Measurements from ENCODE around the gene CTDSP2.
A peak's percentile ranks its signal among the peaks of the same experiment; 100 is the strongest.

Gene CTDSP2

GRCh38 chr12:57781801-57782200 is 64.7 kb downstream of the CTDSP2 start:
- no peak overlapping the region for H3K9ac ChIP-seq (ENCODE audit: low read length)
- H3K36me3 ChIP-seq (replicated peaks; ENCODE audit: low read depth, low read length) = peaks cover 20% of the 10 kb centered on the region
- H2AFZ ChIP-seq (ENCODE audit: low read depth, low read length) = no peak overlapping the region
- H3K27ac ChIP-seq (ENCODE audit: low read length) = no peak overlapping the region
- no peaks in the 10 kb centered on the region for H4K20me1 ChIP-seq (ENCODE audit: insufficient read depth, low read length)
- no peaks in the 10 kb centered on the region for H3K27me3 ChIP-seq (ENCODE audit: low read depth, low read length)
- H3K4me1 ChIP-seq (ENCODE audit: low read length) = peaks cover 13% of the 10 kb centered on the region
- H3K9me3 ChIP-seq (ENCODE audit: insufficient read depth, low read length) = no peaks in the 10 kb centered on the region
- no peak overlapping the region for H3K4me3 ChIP-seq (ENCODE audit: low read length)
- peaks cover 19% of the 10 kb centered on the region for H3K79me2 ChIP-seq (ENCODE audit: low read length)
- TF ChIP-seq CTCF (IDR thresholded peaks at IDR 0.05; ENCODE audit: low read depth, low read length) = no peak
- TF ChIP-seq EZH2phosphoT487 (IDR thresholded peaks at IDR 0.05; ENCODE audit: low read depth) = no peak
- peak overlapping the region; percentile 83 for H3K4me2 ChIP-seq (ENCODE audit: low read length)

- H3K4me3 ChIP-seq (ENCODE audit: low read length) = no peak overlapping the region
- no peaks in the 10 kb centered on the region for H4K20me1 ChIP-seq (ENCODE audit: insufficient read depth, low read length)
- H3K27ac ChIP-seq (ENCODE audit: low read length) = no peak overlapping the region
- H3K4me1 ChIP-seq (ENCODE audit: low read length) = peaks cover 13% of the 10 kb centered on the region
- no peak overlapping the region for H3K9ac ChIP-seq (ENCODE audit: low read length)
- no peaks in the 10 kb centered on the region for H3K9me3 ChIP-seq (ENCODE audit: insufficient read depth, low read length)
- H3K36me3 ChIP-seq (replicated peaks; ENCODE audit: low read depth, low read length) = peaks cover 15% of the 10 kb centered on the region
- peaks cover 19% of the 10 kb centered on the region for H3K79me2 ChIP-seq (ENCODE audit: low read length)
- TF ChIP-seq EZH2phosphoT487 (IDR thresholded peaks at IDR 0.05; ENCODE audit: low read depth) = no peak
- TF ChIP-seq CTCF (IDR thresholded peaks at IDR 0.05; ENCODE audit: low read depth, low read length) = no peak
- H3K4me2 ChIP-seq (ENCODE audit: low read length) = no peak overlapping the region
- H3K27me3 ChIP-seq (ENCODE audit: low read depth, low read length) = no peaks in the 10 kb centered on the region
- no peak overlapping the region for H2AFZ ChIP-seq (ENCODE audit: low read depth, low read length)
Observed at GRCh38 chr12:57781244-57781643, 65.3 kb downstream of the CTDSP2 start.

GRCh38 chr12:57780284-57780897 is 66.1 kb downstream of the CTDSP2 start:
- no peak for TF ChIP-seq EZH2phosphoT487 (IDR thresholded peaks at IDR 0.05; ENCODE audit: low read depth)
- no peak for TF ChIP-seq CTCF (IDR thresholded peaks at IDR 0.05; ENCODE audit: low read depth, low read length)
- H3K79me2 ChIP-seq (ENCODE audit: low read length) = peaks cover 19% of the 10 kb centered on the region

GRCh38 chr12:57779736-57780135 is 66.8 kb downstream of the CTDSP2 start:
- H3K4me1 ChIP-seq (ENCODE audit: low read length) = peaks cover 13% of the 10 kb centered on the region
- H3K4me2 ChIP-seq (ENCODE audit: low read length) = no peak overlapping the region
- no peaks in the 10 kb centered on the region for H3K27me3 ChIP-seq (ENCODE audit: low read depth, low read length)
- H4K20me1 ChIP-seq (ENCODE audit: insufficient read depth, low read length) = no peaks in the 10 kb centered on the region
- H3K36me3 ChIP-seq (replicated peaks; ENCODE audit: low read depth, low read length) = peaks cover 6% of the 10 kb centered on the region
- TF ChIP-seq EZH2phosphoT487 (IDR thresholded peaks at IDR 0.05; ENCODE audit: low read depth) (no peak), CTCF (IDR thresholded peaks at IDR 0.05; ENCODE audit: low read depth, low read length) (no peak)
- no peaks in the 10 kb centered on the region for H3K9me3 ChIP-seq (ENCODE audit: insufficient read depth, low read length)
- H3K79me2 ChIP-seq (ENCODE audit: low read length) = peaks cover 19% of the 10 kb centered on the region
- H3K27ac ChIP-seq (ENCODE audit: low read length) = no peak overlapping the region
- H3K9ac ChIP-seq (ENCODE audit: low read length) = no peak overlapping the region
- no peak overlapping the region for H3K4me3 ChIP-seq (ENCODE audit: low read length)
- no peak overlapping the region for H2AFZ ChIP-seq (ENCODE audit: low read depth, low read length)

More at GRCh38 chr12:57780284-57780897, 66.1 kb downstream of the CTDSP2 start:
- Histone ChIP-seq H3K9me3 (ENCODE audit: insufficient read depth, low read length) (no peaks in the 10 kb centered on the region), H3K4me2 (ENCODE audit: low read length) (no peak overlapping the region), H3K27ac (ENCODE audit: low read length) (no peak overlapping the region), H3K9ac (ENCODE audit: low read length) (no peak overlapping the region), H3K4me1 (ENCODE audit: low read length) (peaks cover 13% of the 10 kb centered on the region), H3K27me3 (ENCODE audit: low read depth, low read length) (no peaks in the 10 kb centered on the region), H3K4me3 (ENCODE audit: low read length) (no peak overlapping the region), H2AFZ (ENCODE audit: low read depth, low read length) (no peak overlapping the region), H3K36me3 (replicated peaks; ENCODE audit: low read depth, low read length) (peaks cover 7% of the 10 kb centered on the region), H4K20me1 (ENCODE audit: insufficient read depth, low read length) (no peaks in the 10 kb centered on the region)
